GM18517 (cell line): ENCODE measurements around the gene OR2W3.

ENCODE experiments used
- ATAC-seq: cut with Tn5 transposase; IDR thresholded peaks from one replicate; pipeline ENCODE4 v1.9.1; 2021; ENCODE audit warnings: mild to moderate bottlenecking, moderate library complexity; ENCODE audit not compliant: unreplicated experiment

OR2W3 gene

GRCh38 chr1:247895163-247895637, at the start of gene OR2W3:
TSS of gene OR2W3 (plus strand) at chr1:247895587. CDS start at chr1:247895587, 0 bp downstream.
- no peak for ATAC-seq

DNA sequence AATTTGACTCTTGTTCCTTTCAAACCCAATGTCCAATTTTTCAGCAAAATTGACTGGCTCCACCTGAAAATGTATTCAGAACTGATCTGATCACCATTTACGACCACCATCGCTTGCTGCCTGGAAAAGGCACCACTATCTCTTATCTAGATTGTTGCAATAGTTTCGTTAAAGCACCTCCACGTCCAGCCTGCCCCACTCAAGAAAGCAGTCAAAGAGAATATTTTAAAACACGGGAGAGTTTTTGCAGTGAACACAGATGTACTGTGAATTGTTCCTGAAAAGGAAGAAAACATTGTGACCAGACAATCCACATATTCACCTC, 49.7 kb upstream of the OR2W3 start:
- ATAC-seq: no peak

DNA sequence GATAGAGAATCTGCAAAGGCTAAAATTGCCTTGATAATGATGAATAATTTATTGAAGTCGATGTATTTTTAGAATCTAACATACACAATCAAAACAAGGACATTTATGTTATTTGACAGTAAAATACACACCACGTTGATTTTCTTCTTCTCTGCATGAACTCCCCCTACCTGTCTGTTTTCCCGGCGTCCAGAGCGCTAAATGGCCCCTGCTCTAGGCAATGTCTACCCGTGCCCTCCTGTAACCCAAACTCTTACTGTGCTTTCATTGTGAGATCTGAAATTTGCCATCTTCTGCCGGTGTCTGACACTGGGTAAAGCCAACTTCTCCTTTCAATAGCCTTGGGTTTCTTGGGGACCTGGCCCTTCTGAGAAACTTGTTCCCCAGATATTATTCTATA, 47.0 kb upstream of the OR2W3 start:
- no peak for ATAC-seq

GRCh38 chr1:247849616-247850015, 45.8 kb upstream of the OR2W3 start:
- ATAC-seq: no peak

DNA sequence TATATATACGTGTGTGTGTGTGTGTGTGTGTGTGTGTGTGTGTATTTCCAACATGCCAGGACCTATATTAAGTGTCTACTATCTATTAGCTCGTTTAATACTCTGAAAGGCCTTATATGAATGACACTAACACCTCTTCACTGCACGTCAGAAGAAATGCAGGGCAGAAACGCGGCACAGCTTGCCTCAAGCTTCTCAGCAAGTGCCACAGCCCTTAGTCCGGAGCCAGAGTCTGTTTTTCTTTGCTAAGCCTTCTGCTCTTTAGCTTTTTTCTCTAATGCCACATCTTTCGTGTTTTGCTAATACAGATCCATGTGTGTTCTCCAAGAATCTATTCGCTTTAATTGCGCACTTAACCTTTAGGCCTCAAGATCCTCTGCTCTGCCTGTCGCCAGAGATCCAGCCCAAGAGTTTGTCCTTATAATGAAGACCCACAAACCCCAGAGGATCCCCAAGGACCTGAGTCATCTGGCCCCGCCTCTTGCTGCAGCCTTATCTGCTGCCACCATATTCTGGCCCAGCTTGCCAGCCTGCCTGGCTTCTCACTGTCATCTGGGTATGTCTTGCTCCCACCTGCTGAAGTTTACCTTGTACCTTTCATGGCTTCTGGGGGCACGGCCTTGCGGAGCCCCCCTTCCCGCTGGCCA, 40.4 kb upstream of the OR2W3 start:
- no peak for ATAC-seq

DNA sequence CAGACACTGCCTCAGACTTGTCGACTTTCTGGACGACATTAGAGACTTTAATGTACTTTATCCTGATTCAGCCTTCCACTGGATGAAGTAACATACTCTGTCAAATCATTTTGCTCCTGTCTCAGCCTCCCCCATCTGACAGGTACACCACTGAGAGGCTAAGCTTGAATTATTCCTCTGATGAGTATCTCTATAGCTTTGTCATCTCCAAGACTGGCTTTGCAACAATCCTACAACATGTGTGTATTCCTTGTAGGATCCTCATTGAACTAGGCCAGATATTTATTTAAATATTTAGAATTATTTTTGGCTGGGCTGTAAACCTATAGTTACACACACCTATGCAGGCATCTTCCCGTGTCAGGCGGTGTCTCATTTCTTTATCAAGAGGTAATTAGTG, 39.5 kb upstream of the OR2W3 start:
- ATAC-seq: no peak

GRCh38 chr1:247857069-247857984, 38.1 kb upstream of the OR2W3 start, which contains the start of gene TRIM58:
TSS of gene TRIM58 (plus strand) at chr1:247857187. CDS start at chr1:247857247, 60 bp downstream.
- ATAC-seq: no peak

DNA sequence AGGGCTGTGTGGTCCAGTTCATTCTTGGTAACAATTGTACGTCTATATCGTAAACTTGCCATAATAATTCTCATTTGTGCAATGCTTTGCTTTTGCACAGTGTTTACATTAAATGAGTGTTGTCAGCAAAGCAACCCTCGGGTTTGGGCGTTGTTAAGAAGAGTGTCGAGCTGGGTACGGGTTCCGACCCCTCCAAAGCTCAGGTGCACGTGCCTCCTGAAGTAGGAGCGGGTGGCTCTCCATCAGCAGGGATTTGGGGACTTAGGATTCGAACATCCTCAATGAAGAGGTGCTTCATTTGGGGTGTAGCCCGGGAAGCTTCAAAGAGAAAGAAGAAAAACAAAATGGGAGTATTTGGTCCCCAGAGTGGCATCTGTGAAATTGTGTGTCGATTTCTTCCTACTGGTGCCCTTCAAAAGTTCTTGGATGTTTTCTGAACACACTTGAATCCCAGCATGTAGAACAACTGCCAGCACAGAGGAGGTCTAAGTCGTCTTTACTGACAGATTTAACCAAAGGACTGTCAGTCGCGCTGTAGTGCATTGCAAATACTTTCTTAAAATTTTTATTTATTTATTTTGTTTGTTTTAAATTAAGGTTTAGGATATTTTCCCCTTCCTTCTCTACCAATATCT, 37.3 kb upstream of the OR2W3 start:
- no peak for ATAC-seq

GRCh38 chr1:247862756-247863155, 32.6 kb upstream of the OR2W3 start:
- ATAC-seq: no peak

DNA sequence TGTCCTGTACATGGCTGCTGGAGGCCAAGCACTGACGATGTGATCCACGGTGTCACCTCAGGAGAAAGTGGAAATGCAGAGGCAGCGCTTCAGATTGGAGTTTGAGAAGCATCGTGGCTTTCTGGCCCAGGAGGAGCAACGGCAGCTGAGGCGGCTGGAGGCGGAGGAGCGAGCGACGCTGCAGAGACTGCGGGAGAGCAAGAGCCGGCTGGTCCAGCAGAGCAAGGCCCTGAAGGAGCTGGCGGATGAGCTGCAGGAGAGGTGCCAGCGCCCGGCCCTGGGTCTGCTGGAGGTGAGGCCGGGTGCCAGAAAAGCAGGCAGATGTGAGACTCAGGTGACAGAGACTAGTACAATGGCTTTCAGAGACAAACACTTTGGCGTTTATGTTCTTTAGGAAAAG, 30.7 kb upstream of the OR2W3 start:
- ATAC-seq: no peak

DNA sequence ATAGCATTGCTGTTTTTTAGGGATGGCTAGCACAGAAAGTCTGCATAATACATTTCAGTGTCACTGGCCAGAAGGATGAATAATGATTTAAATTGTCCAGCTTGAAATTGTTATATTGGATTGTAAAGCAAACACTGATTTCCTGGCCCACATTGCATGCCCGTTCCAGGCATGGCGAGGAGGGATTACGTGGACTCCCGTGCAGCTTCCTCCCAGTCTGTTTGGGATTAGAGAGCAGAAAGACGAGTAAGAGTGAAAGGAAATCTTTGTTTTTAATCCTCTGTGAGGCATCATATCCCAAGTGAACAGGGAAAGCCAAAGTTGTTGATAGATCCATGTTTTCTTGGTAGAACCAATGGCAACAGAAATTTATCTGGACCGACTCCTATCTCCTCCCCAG, 30.0 kb upstream of the OR2W3 start:
- ATAC-seq: no peak

DNA sequence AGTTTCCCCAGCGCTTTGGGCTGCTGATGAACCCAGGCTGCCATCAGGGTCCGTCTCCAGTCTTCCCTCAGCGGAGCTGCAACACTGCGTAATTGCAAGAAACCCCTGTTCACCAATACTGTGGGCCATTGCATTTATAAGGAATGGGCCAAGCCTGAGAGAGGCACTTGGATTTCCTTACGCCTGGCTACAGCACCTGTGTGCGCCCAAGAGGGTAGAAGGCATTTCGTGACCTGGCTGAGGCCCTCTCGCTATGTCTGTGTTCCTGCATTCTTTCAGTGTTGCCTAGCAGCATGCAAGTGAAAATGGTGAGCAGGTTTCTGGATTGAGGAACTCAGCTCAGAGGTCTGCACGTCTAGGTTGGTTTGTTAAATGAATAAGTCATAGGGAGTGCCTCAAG, 12.0 kb upstream of the OR2W3 start:
- ATAC-seq: no peak

DNA sequence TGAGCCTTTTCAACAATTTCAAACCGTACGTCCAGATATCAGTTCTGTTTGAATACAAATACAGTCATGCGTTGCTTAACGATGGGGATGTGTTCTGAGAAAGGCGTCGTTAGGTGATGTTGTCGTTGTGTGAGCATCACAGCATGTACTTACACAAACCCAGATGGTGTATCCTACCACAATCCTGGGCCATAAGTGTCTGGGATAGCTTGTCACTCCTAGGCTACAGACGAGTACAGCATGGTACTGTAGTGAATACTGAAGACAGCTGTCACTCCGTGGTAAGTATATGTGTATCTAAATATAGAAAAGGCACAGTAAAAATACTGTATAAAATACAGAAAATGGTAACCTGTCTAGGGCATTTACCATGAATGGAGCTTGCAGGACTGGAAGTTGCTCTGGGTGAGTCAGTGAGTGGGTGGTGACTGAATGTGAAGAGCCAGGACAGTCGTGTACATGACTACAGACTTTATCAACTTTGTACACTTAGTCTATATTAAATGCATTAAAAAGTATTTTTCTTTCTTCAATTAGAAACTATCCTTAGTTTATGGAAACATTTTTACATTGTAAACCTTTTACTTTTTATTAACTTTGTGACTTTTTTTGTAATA, 10.5 kb upstream of the OR2W3 start:
- no peak for ATAC-seq

DNA sequence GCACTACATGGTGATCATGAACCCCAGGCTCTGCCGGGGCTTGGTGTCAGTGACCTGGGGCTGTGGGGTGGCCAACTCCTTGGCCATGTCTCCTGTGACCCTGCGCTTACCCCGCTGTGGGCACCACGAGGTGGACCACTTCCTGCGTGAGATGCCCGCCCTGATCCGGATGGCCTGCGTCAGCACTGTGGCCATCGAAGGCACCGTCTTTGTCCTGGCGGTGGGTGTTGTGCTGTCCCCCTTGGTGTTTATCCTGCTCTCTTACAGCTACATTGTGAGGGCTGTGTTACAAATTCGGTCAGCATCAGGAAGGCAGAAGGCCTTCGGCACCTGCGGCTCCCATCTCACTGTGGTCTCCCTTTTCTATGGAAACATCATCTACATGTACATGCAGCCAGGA, 589 bp downstream of the OR2W3 start:
- no peak for ATAC-seq

DNA sequence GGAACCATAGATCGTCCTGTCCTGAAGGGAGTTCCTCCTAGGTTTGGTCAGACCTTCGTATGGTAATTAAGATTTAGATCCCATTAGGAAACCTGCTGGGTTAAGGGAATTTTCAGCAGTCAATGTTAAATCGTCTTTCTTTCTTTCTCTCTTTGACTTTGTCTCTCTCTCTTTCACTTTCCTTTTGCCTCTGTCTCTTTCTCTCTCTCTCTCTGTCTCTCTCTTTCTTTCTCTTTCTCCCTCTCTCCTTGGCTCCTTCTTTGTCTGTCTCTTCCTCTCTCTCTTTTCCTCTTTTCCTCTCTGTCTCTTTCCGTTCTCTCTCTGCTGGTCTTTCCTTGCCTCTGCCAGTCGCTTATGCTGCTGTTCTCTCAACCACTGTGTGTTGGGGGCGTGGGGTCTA, 8.7 kb downstream of the OR2W3 start:
- no peak for ATAC-seq

GRCh38 chr1:247905181-247905580, 9.8 kb downstream of the OR2W3 start:
- ATAC-seq: no peak

- ATAC-seq: no peak
Observed at GRCh38 chr1:247905910-247906503, 10.6 kb downstream of the OR2W3 start.

DNA sequence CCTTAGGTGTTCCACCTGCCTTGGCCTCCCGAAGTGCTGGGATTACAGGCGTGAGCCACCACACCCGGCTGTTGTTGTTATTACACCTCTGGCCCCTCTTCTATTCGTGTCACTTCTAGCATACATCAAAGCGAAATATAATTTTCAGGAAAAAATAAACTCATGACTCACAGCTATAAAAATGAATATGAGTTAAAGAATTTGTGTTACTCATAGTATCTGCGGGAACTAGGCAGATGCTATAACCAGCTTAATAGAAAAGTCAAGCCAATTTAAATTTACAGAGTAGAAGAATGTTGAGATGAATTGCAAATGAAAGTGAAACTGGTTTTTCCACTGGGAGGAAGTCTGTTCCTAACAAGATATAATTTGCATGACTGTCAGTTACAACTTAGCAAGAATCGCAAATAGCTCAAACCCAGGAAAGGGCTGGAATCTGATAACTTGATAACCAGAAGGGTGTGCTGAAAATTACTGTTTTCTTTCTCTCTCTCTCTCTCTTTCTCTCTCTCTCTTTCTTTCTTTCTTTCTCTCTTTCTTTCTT, 11.2 kb downstream of the OR2W3 start:
- ATAC-seq: no peak

DNA sequence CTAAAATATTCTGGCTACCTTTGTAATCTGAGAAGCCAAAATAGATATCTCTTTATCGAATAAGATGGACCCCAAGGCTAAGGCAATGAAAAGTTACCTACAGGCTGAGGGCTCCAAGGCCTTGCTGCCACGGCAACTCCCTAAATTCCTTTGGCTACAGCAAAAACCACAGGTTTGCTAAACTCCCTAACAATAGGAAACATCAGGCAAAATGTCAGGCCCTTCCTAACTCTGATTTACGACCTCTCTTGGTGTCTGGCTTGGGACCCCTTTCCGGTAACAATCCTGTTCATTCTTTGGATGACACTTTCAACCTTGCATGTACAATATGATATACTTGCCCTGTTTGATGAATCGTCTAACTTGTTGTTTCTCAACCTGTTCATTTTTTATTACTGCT, 13.4 kb downstream of the OR2W3 start:
- no peak for ATAC-seq

- ATAC-seq: no peak
Observed at GRCh38 chr1:247913786-247914185, 18.4 kb downstream of the OR2W3 start.
